K562 (cell line): ENCODE data around the gene PLEKHG5. TPM values are rescaled to one million over a fixed set of nuclear protein-coding genes. Genes with fewer than 3 reads are reported as not detected.

Experiments
- ATAC-seq: fragments of 200-7000 bp; cut with Tn5 transposase; 3 replicates; pipeline ENCODE4 v1.9.1; 2020; ENCODE audit warnings: moderate library complexity
- BruUV-seq: library from RNA; stranded (reverse); fragments of 400-500 nt; replicated peaks from 2 replicates; lab custom pipeline; 2021; lab: Mats Ljungman, UMichigan
- CTCF ChIA-PET: fragments of 300-600 bp; formaldehyde crosslinking; extraction: SDS; loops from one replicate; lab custom pipeline; 2021; ENCODE audit warnings: low intra/inter-chr PET ratio; lab: Yijun Ruan, JAX
- POLR2A ChIA-PET: fragments of 300-600, 350-650 bp; sonication (Branson Sonifier 250); formaldehyde crosslinking; extraction: SDS; loops from one replicate; lab custom pipeline; 2021; ENCODE audit warnings: antibody characterized with exemption, inconsistent platforms; lab: Yijun Ruan, JAX
- DNase-seq, 4 experiments: peaks; one replicate each; pipeline versions ENCODE4 v3.0.0 to v3.0.0-alpha.2; 2011 to 2018; ENCODE audit warnings: low spot score in 3 of 4, mixed read lengths in 3 of 4; ENCODE audit errors: extremely low read depth in 1 of 4
- FAIRE-seq: peaks from 2 replicates; lab custom pipeline; 2011; peaks lifted over from hg19 to GRCh38; lab: Jason Lieb, UNC
- H2AFZ ChIP-seq: 2 replicates; pipeline ENCODE4 v1.6.0; 2011; ENCODE audit warnings: low read depth, low read length, control low read depth, inconsistent platforms
- H3K27ac ChIP-seq: fragments of 200-600 bp; 3 replicates; pipeline ENCODE4 v1.8.0; 2011; ENCODE audit warnings: low read depth, mild to moderate bottlenecking, control low read depth, inconsistent platforms, low read length, moderate library complexity, mixed read lengths; ENCODE audit errors: extremely low read depth
- H3K27me3 ChIP-seq, 2 experiments: fragments of 300-600 bp in 1 of 2; 2 replicates in 1 of 2; 3 replicates in 1 of 2; pipeline versions ENCODE4 v1.6.0 to v1.8.0; 2011; ENCODE audit warnings: inconsistent platforms in 2 of 2, low read length in 2 of 2, mild to moderate bottlenecking in 1 of 2, mixed read lengths in 1 of 2, moderate library complexity in 1 of 2; ENCODE audit not compliant: control insufficient read depth in 2 of 2, insufficient read depth in 2 of 2
- H3K36me3 ChIP-seq: fragments of 300-600 bp; 3 replicates; pipeline ENCODE4 v1.8.0; 2011; ENCODE audit warnings: mild to moderate bottlenecking, low read length, inconsistent platforms; ENCODE audit not compliant: control insufficient read depth, insufficient read depth
- H3K4me1 ChIP-seq, 2 experiments: fragments of 200-600 bp in 1 of 2; replicated peaks in 1 of 2; 2 replicates in 1 of 2; 3 replicates in 1 of 2; pipeline versions ENCODE4 v1.5.1 to v1.8.0; 2011; ENCODE audit warnings: inconsistent platforms in 2 of 2, low read length in 2 of 2, mild to moderate bottlenecking in 1 of 2, mixed read lengths in 1 of 2, moderate library complexity in 1 of 2; ENCODE audit not compliant: control insufficient read depth in 2 of 2, insufficient read depth in 2 of 2
- H3K4me2 ChIP-seq: 2 replicates; pipeline ENCODE4 v1.6.1; 2011; ENCODE audit warnings: low read length, control low read depth, inconsistent platforms, mixed read lengths; ENCODE audit not compliant: insufficient read depth
- H3K4me3 ChIP-seq: fragments of 200-600 bp; sonication (generic), shearing (Covaris generic); 2 replicates; pipeline ENCODE4 v1.5.1; 2016; ENCODE audit warnings: control low read depth, inconsistent platforms
- H3K79me2 ChIP-seq: fragments of 200-600 bp; 3 replicates; pipeline ENCODE4 v1.8.0; 2011; ENCODE audit warnings: low read length, inconsistent platforms; ENCODE audit not compliant: control insufficient read depth, insufficient read depth
- H3K9ac ChIP-seq, 2 experiments: 2 replicates each; pipeline versions ENCODE4 v1.6.0 to v1.6.1; 2011; ENCODE audit warnings: low read depth in 2 of 2, low read length in 2 of 2, control low read depth in 1 of 2, inconsistent platforms in 1 of 2, mild to moderate bottlenecking in 1 of 2, mixed read lengths in 1 of 2; ENCODE audit not compliant: insufficient read depth in 1 of 2
- H3K9me1 ChIP-seq: one replicate; pipeline ENCODE4 v1.6.0; 2011; ENCODE audit warnings: inconsistent platforms, mild to moderate bottlenecking, low read length, moderate library complexity; ENCODE audit not compliant: control insufficient read depth, insufficient read depth
- H3K9me3 ChIP-seq: replicated peaks from 2 replicates; pipeline ENCODE4 v1.5.1; 2011; ENCODE audit warnings: low read depth, low read length, inconsistent platforms; ENCODE audit not compliant: control insufficient read depth, insufficient read depth
- H4K20me1 ChIP-seq: replicated peaks from 2 replicates; pipeline ENCODE4 v1.6.1; 2011; ENCODE audit warnings: low read length, inconsistent platforms, mixed read lengths; ENCODE audit not compliant: control insufficient read depth, insufficient read depth
- ARID1B ChIP-seq: fragments of 450-650 bp; IDR thresholded peaks from 2 replicates; pipeline ENCODE4 v1.6.1; 2016; ENCODE audit warnings: antibody characterized with exemption, mild to moderate bottlenecking, inconsistent platforms
- GATA2 ChIP-seq: sonication (generic); formaldehyde crosslinking; IDR thresholded peaks from 2 replicates; pipeline ENCODE4 v1.4.0; 2020; ENCODE audit warnings: mild to moderate bottlenecking, missing genetic modification reagents
- KLF6 ChIP-seq: fragments of 250-450 bp; sonication (Bioruptor Pico); IDR thresholded peaks from 2 replicates; pipeline ENCODE4 v1.4.0; 2020; ENCODE audit warnings: mild to moderate bottlenecking, moderate library complexity, borderline replicate concordance
- MEF2A ChIP-seq: IDR thresholded peaks from 2 replicates; pipeline ENCODE4 v1.6.1; 2011; ENCODE audit warnings: low read depth, mild to moderate bottlenecking, low read length, moderate library complexity; ENCODE audit not compliant: control insufficient read depth
- NEUROD1 ChIP-seq: fragments of 150-350 bp; IDR thresholded peaks from 2 replicates; pipeline ENCODE4 v1.6.1; 2014; ENCODE audit warnings: borderline replicate concordance, low read length, low read depth; ENCODE audit not compliant: partially characterized antibody
- ZFP36 ChIP-seq: fragments of 150-350 bp; IDR thresholded peaks from 2 replicates; pipeline ENCODE4 v1.6.1; 2018; ENCODE audit warnings: low read length, low read depth; ENCODE audit not compliant: partially characterized antibody
- ZNF121 ChIP-seq: sonication (generic); formaldehyde crosslinking; conservative IDR thresholded peaks from 2 replicates; pipeline ENCODE4 v1.8.0; 2022; ENCODE audit warnings: missing genetic modification reagents
- WGBS: fragments of 100-300 bp; shearing (Covaris generic); methylation state at CpG from one replicate; pipeline ENCODE4 v1.1.6; 2016; ENCODE audit warnings: low coverage, mixed read lengths; ENCODE audit not compliant: insufficient coverage; ENCODE audit errors: missing lambda C conversion rate; 5-methylcytosine and 5-hydroxymethylcytosine counted together
- in situ Hi-C: fragments of 300-500 bp; cut with MboI; formaldehyde crosslinking; loops from 4 replicates; pipeline ENCODE4 v1.15.0; 2018; ENCODE audit warnings: inconsistent platforms, mixed read lengths
- intact Hi-C: fragments of 100-400 bp; cut with micrococcal nuclease; formaldehyde crosslinking; loops from 2 replicates; pipeline ENCODE4 v1.14.2; 2022
- polyA plus RNA-seq, 8 experiments: library from polyadenylated mRNA; depleted of rRNA in 4 of 8; stranded (reverse) in 5 of 8; unstranded in 3 of 8; fragments of >200 nt; fragmentation: Nextera tagmentation in 2 of 8; fragmentation: Illumina TruSeq in 1 of 8; extraction: Ambion mirVana in 2 of 8; extraction: Trizol in 1 of 8; gene quantifications; 2 replicates each; pipeline versions ENCODE4 v1.2.1 to v1.2.3, GENCODE V29; 2011 to 2014; ENCODE audit warnings: inconsistent platforms in 1 of 8, missing spikeins in 1 of 8
- total RNA-seq, 7 experiments: library from RNA; depleted of rRNA in 6 of 7; stranded (reverse); fragments of >200 nt in 6 of 7; fragmentation: Illumina TruSeq in 2 of 7; extraction: Trizol in 2 of 7; gene quantifications; 2 replicates each; pipeline versions ENCODE4 v1.2.1 to v1.2.3, GENCODE V29; 2011 to 2021; ENCODE audit warnings: low replicate concordance in 1 of 7
- TF ChIP-seq, protein P1 (sequence below), 2 experiments: fragments of 450-650 bp in 1 of 2; sonication (generic) in 1 of 2; formaldehyde crosslinking in 1 of 2; IDR thresholded peaks; 2 replicates each; pipeline versions ENCODE4 v1.7.1 to v1.9.0; 2016 to 2022; ENCODE audit warnings: inconsistent platforms in 1 of 2, mild to moderate bottlenecking in 1 of 2, missing genetic modification reagents in 1 of 2
- TF ChIP-seq, protein P2 (sequence below): fragments of 450-650 bp; conservative IDR thresholded peaks from 2 replicates; pipeline ENCODE4 v1.6.1; 2016; ENCODE audit warnings: missing genetic modification characterization, low read depth, mild to moderate bottlenecking, missing compliant biosample characterization, moderate library complexity
- TF ChIP-seq, protein P3 (sequence below): fragments of 450-650 bp; formaldehyde crosslinking; IDR thresholded peaks from 2 replicates; pipeline ENCODE4 v1.4.0; 2020; ENCODE audit warnings: mild to moderate bottlenecking, moderate library complexity

PLEKHG5 gene
- total and polyA plus RNA-seq, 9 of the 15 experiments (the other 6 are each of a cell fraction or from before 2014, with no cell fraction given): 0.04 to 0.29 (median 0.09) TPM; not detected in 3

DNA sequence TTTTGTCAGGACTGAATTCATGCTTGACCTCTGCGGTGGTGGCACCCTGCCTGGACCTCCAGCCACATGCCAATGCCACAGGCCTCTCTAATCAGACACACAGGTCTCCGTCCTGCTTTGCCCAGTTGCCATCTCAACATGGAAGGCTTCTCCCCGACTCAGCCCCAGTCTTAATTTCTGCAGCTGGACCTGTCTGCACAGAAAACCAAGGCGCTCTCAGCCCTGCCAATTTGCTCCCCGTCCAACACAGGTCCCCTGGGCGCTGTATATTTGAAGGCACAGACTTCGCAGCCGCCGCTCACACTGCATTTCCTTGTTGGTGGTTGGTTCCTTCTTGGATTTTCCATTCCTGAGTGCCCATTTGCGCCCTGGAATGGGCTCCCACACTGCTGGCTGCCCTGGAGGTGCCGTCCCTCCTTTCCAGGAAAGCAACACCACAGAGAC, 28.0 kb upstream of the PLEKHG5 start:
- ChIA-PET CTCF (no interaction called here), POLR2A (interaction anchor here (0.5 to 6.5 kb wide), 6 partner anchors 9 to 61 kb away, joined by 3 to 57 read pairs (median 7); partner anchors contain the start of gene ZBTB48)
- DNase-seq (no peak), ATAC-seq (no peak), FAIRE-seq (no peak)
- Histone ChIP-seq H3K9ac (peak overlapping the region in 1 of 2 experiments; percentile 84; a peak in 2 of 4 replicates), H2AFZ (no peak overlapping the region), H3K27ac (no peak overlapping the region), H3K4me2 (no peak overlapping the region), H3K79me2 (no peaks in the 10 kb centered on the region), H3K9me3 (no peaks in the 10 kb centered on the region), H3K4me3 (no peak overlapping the region), H3K9me1 (no peaks in the 10 kb centered on the region), H3K36me3 (peaks cover 23% of the 10 kb centered on the region; the same call in 2 of the 3 replicates), H3K27me3 (no peaks in the 10 kb centered on the region), H4K20me1 (peaks cover 11% of the 10 kb centered on the region), H3K4me1 (peaks cover 3 to 7% of the 10 kb centered on the region in 2 experiments; a peak in 3 of 5 replicates)
- intact Hi-C loops: no loop called here
- no TSS peak for BruUV-seq
- in situ Hi-C loops: no loop called here
- WGBS: 53% methylated on average over 11 of the region's 11 CpGs
- no peak for TF ChIP-seq ZFP36
- TF ChIP-seq MEF2A: no peak
- TF ChIP-seq, protein P1, sequence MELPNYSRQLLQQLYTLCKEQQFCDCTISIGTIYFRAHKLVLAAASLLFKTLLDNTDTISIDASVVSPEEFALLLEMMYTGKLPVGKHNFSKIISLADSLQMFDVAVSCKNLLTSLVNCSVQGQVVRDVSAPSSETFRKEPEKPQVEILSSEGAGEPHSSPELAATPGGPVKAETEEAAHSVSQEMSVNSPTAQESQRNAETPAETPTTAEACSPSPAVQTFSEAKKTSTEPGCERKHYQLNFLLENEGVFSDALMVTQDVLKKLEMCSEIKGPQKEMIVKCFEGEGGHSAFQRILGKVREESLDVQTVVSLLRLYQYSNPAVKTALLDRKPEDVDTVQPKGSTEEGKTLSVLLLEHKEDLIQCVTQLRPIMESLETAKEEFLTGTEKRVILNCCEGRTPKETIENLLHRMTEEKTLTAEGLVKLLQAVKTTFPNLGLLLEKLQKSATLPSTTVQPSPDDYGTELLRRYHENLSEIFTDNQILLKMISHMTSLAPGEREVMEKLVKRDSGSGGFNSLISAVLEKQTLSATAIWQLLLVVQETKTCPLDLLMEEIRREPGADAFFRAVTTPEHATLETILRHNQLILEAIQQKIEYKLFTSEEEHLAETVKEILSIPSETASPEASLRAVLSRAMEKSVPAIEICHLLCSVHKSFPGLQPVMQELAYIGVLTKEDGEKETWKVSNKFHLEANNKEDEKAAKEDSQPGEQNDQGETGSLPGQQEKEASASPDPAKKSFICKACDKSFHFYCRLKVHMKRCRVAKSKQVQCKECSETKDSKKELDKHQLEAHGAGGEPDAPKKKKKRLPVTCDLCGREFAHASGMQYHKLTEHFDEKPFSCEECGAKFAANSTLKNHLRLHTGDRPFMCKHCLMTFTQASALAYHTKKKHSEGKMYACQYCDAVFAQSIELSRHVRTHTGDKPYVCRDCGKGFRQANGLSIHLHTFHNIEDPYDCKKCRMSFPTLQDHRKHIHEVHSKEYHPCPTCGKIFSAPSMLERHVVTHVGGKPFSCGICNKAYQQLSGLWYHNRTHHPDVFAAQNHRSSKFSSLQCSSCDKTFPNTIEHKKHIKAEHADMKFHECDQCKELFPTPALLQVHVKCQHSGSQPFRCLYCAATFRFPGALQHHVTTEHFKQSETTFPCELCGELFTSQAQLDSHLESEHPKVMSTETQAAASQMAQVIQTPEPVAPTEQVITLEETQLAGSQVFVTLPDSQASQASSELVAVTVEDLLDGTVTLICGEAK (IDR thresholded peaks at IDR 0.05): no peak
- TF ChIP-seq, protein P1 (CRISPR knock-in tag; IDR thresholded peaks at IDR 0.05): no peak
- no peak for TF ChIP-seq NEUROD1
- TF ChIP-seq ARID1B: no peak
- TF ChIP-seq ZNF121 (CRISPR knock-in tag): no peak
- TF ChIP-seq, protein P2, sequence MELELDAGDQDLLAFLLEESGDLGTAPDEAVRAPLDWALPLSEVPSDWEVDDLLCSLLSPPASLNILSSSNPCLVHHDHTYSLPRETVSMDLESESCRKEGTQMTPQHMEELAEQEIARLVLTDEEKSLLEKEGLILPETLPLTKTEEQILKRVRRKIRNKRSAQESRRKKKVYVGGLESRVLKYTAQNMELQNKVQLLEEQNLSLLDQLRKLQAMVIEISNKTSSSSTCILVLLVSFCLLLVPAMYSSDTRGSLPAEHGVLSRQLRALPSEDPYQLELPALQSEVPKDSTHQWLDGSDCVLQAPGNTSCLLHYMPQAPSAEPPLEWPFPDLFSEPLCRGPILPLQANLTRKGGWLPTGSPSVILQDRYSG: no peak
- TF ChIP-seq, protein P3, sequence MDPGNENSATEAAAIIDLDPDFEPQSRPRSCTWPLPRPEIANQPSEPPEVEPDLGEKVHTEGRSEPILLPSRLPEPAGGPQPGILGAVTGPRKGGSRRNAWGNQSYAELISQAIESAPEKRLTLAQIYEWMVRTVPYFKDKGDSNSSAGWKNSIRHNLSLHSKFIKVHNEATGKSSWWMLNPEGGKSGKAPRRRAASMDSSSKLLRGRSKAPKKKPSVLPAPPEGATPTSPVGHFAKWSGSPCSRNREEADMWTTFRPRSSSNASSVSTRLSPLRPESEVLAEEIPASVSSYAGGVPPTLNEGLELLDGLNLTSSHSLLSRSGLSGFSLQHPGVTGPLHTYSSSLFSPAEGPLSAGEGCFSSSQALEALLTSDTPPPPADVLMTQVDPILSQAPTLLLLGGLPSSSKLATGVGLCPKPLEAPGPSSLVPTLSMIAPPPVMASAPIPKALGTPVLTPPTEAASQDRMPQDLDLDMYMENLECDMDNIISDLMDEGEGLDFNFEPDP: no peak
- no peak for TF ChIP-seq GATA2
- no peak for TF ChIP-seq KLF6
